HG03039 (cell line): Measurements from ENCODE around the gene ARHGEF17.

ENCODE experiments used
- ATAC-seq: cut with Tn5 transposase; IDR thresholded peaks from one replicate; pipeline ENCODE4 v1.9.1; 2021; ENCODE audit warnings: mild to moderate bottlenecking, moderate library complexity; ENCODE audit not compliant: unreplicated experiment

ARHGEF17 gene

GRCh38 chr11:73331138-73331916 is 23.3 kb downstream of the ARHGEF17 start:
- ATAC-seq, result no peak

- ATAC-seq, result no peak
Measured at GRCh38 chr11:73333173-73333572, 25.1 kb downstream of the ARHGEF17 start.

GRCh38 chr11:73333640-73334383 is 25.7 kb downstream of the ARHGEF17 start:
- no peak for ATAC-seq

GRCh38 chr11:73334384-73335203 is 26.5 kb downstream of the ARHGEF17 start:
- ATAC-seq, result no peak

GRCh38 chr11:73335204-73335923 is 27.3 kb downstream of the ARHGEF17 start:
- no peak for ATAC-seq

- no peak for ATAC-seq
Measured at GRCh38 chr11:73337846-73338245, 29.8 kb downstream of the ARHGEF17 start.

- no peak for ATAC-seq
Measured at GRCh38 chr11:73338279-73338678, 30.2 kb downstream of the ARHGEF17 start.

- ATAC-seq, result no peak
Measured at GRCh38 chr11:73340164-73340563, 32.1 kb downstream of the ARHGEF17 start.

- no peak for ATAC-seq
Measured at GRCh38 chr11:73342633-73343032, 34.6 kb downstream of the ARHGEF17 start.

- ATAC-seq, result no peak
Measured at GRCh38 chr11:73343076-73343873, 35.2 kb downstream of the ARHGEF17 start.

- ATAC-seq, result no peak
Measured at GRCh38 chr11:73344191-73344607, 36.1 kb downstream of the ARHGEF17 start.

GRCh38 chr11:73345481-73346160 is 37.5 kb downstream of the ARHGEF17 start:
- no peak for ATAC-seq

GRCh38 chr11:73346186-73346935 is 38.3 kb downstream of the ARHGEF17 start:
- no peak for ATAC-seq

- no peak for ATAC-seq
Measured at GRCh38 chr11:73347067-73347466, 39.0 kb downstream of the ARHGEF17 start.

GRCh38 chr11:73348838-73349237 is 40.8 kb downstream of the ARHGEF17 start:
- ATAC-seq, result no peak

- ATAC-seq, result no peak
Measured at GRCh38 chr11:73349633-73350032, 41.6 kb downstream of the ARHGEF17 start.

- ATAC-seq, result no peak
Measured at GRCh38 chr11:73350908-73351636, 43.0 kb downstream of the ARHGEF17 start.

- no peak for ATAC-seq
Measured at GRCh38 chr11:73353422-73353821, 45.3 kb downstream of the ARHGEF17 start.
